Ovary (tissue), 9 donors: Measurements from ENCODE around the gene STK11IP. TPM values are rescaled to one million over a fixed set of nuclear protein-coding genes. Genes with fewer than 3 reads are reported as not detected.

Experiments
- DNase-seq, 5 donors: peaks; one replicate each; pipeline ENCODE4 v3.0.0-alpha.2; 2019 to 2020
- H3K27ac ChIP-seq, 2 donors: fragments of 200-600 bp; one replicate each; pipeline versions ENCODE4 v1.5.1 to v1.8.0; 2019 to 2022
- H3K27me3 ChIP-seq: fragments of 200-600 bp; one replicate; pipeline ENCODE4 v1.8.0; 2022
- H3K36me3 ChIP-seq: fragments of 200-600 bp; sonication (generic); one replicate; pipeline ENCODE4 v1.5.1; 2019
- H3K4me1 ChIP-seq: one replicate; pipeline ENCODE4 v1.8.1; 2013; ENCODE audit warnings: mild to moderate bottlenecking, moderate library complexity; ENCODE audit not compliant: insufficient read depth
- H3K4me3 ChIP-seq: fragments of 200-600 bp; sonication (generic); one replicate; pipeline ENCODE4 v1.5.1; 2017
- H3K9me3 ChIP-seq, 2 donors: fragments of 200-600 bp in 1 of 2; sonication (generic) in 1 of 2; one replicate each; pipeline versions ENCODE4 v1.5.1 to v1.8.1; 2013 to 2019; ENCODE audit warnings: mild to moderate bottlenecking in 1 of 2, moderate library complexity in 1 of 2
- EP300 ChIP-seq: sonication (generic); formaldehyde crosslinking; IDR thresholded peaks from one replicate; pipeline ENCODE4 v1.6.1; 2017; ENCODE audit warnings: antibody characterized with exemption
- POLR2A ChIP-seq: fragments of 450-650 bp; IDR thresholded peaks from one replicate; pipeline ENCODE4 v1.6.1; 2017; ENCODE audit warnings: antibody characterized with exemption, mild to moderate bottlenecking, moderate library complexity
- WGBS, 3 donors: extraction: QIAGEN DNeasy Blood & Tissue Kit in 1 of 3; methylation state at CpG; one replicate each; pipeline versions ENCODE4 v1.1.5 to v1.1.7; 2013 to 2017; 5-methylcytosine and 5-hydroxymethylcytosine counted together
- intact Hi-C, 4 donors: fragments of 100-400 bp; cut with DNase I; formaldehyde crosslinking; loops; one replicate each; pipeline versions ENCODE4 v1.11.0 to v1.15.1; 2022 to 2023
- polyA plus RNA-seq, 2 donors: library from polyadenylated mRNA; stranded (reverse); fragments of 200-250 nt in 1 of 2; fragments of 350-450 nt in 1 of 2; fragmentation: Illumina TruSeq in 1 of 2; extraction: RNeasy Lipid Tissue Mini Kit (QIAGEN cat#74804) in 1 of 2; gene quantifications; one replicate each; pipeline ENCODE4 v1.2.3, GENCODE V29; 2013 to 2014
- total RNA-seq, 7 donors: library from RNA; depleted of rRNA in 2 of 7; stranded (reverse); fragments of >200 nt in 2 of 7; fragmentation: NEBNext Ultra II Directional in 3 of 7; extraction: Animal tissue kit (Norgen Biotek cat#: 25700) in 3 of 7; gene quantifications; one replicate each; pipeline versions ENCODE4 v1.1.0 to v1.2.4, GENCODE V29; 2016 to 2023
- TF ChIP-seq, protein P1 (sequence below), 3 donors: fragments of 450-650 bp in 2 of 3; fragments of 200-600 bp in 1 of 3; IDR thresholded peaks; one replicate each; pipeline versions ENCODE4 v1.5.1 to v1.8.0; 2016 to 2022; ENCODE audit warnings: antibody characterized with exemption in 3 of 3, mild to moderate bottlenecking in 1 of 3
- donor health status: DM: no; HTN: no; CAD: no; lungs with moderate emphysema.
- donor health status: DM: no; HTN: no; CAD: no.
- donor health status: Bipolar disorder and iron deficiency.
- donor health status: DM: yes; HTN: yes; CAD: no.
- donor health status: DM: no; HTN: no; CAD: no.
- donor health status: DM: yes; HTN: yes; CAD: no.

The STK11IP gene
- total and polyA plus RNA-seq, 9 donors, result 9.2 to 73.7 (median 43.8) TPM

DNA sequence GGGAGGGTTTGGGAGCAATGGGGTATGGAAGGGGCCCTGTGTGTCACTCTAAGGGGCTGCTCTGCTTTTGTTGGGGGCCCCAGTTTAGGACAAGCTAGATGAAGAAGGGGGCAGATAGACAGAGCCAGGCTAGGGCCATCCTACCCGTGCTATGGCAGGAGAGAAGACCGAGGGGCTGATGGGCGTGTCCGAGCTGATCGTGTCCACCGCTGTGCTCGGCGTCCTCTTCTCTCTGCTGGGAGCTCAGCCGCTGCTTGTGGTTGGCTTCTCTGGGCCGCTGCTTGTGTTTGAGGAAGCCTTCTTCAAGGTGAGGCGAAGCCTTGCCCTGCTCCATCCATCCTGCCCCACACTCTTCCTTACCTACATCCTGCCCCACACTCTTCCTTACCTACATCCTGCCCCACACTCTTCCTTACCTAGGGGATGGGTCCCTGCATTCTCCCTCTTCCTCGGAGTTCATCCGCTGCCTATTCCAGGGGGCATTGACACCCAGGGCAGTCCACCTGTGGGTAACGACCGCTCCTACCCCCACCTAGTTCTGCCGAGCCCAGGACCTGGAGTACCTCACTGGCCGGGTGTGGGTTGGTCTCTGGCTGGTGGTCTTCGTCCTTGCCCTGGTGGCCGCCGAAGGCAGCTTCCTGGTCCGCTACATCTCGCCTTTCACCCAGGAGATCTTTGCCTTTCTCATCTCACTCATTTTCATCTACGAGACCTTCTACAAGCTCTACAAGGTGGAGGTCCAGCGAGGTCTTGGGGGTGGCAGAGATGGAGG is 38.7 kb downstream of the STK11IP start:
- DNase-seq, result peak in 2 of 5 donors; percentile 9 to 13
- no peaks in the 10 kb centered on the region for H3K36me3 ChIP-seq

DNA sequence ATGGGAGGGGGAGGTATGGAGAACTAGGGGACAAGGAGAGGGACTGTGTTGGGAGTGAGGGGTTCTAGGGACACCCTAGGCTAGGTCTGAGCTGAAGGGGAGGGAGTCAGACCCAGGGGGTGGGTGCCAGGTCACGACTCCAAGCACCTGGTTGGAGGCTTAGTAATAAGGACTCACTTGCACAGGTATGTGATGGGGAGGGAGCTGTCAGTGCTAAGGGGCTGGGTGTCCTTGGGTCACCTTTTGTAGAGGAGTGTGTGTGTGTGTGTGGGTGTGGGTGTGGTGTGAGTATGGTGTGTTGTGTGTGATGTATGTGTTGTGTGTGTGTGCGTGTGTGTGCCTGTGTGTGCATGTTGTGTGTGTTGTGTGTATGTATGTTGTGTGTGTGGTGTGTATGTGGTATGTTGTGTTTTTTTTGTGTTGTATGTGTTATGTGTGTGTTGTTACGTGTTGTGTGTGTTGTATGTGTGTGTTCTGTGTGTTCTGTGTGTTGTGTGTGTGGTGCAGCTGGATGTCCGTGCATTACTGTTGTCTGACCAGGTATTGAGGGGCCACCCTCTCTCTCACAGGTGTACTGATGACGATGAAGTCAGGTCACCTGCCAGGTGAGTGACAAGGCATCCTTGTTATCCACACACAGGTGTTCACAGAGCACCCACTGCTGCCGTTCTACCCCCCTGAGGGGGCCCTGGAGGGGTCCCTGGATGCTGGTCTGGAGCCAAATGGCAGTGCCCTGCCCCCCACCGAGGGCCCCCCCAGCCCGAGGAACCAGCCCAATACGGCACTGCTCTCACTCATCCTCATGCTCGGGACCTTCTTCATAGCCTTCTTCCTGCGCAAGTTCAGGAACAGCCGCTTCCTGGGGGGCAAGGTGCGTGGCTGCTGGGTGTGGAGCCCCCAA is 39.5 kb downstream of the STK11IP start:
- Histone ChIP-seq H3K4me3 (no peak overlapping the region), H3K9me3 (no peaks in the 10 kb centered on the region), H3K4me1 (peaks cover 5% of the 10 kb centered on the region), H3K27me3 (no peaks in the 10 kb centered on the region), H3K36me3 (no peaks in the 10 kb centered on the region), H3K27ac (no peak overlapping the region)
- intact Hi-C loops, result loop anchor here in 1 of 4 donors (5.0 kb wide), 1 partner anchor 80 kb away; no protein-coding TSS in a partner anchor
- DNase-seq, result peak in 2 of 5 donors; percentile 11 to 19
- 76 to 81% (median 80%) methylated on average over 13 of the region's 13 CpGs for WGBS, 3 donors
- TF ChIP-seq, protein P1, sequence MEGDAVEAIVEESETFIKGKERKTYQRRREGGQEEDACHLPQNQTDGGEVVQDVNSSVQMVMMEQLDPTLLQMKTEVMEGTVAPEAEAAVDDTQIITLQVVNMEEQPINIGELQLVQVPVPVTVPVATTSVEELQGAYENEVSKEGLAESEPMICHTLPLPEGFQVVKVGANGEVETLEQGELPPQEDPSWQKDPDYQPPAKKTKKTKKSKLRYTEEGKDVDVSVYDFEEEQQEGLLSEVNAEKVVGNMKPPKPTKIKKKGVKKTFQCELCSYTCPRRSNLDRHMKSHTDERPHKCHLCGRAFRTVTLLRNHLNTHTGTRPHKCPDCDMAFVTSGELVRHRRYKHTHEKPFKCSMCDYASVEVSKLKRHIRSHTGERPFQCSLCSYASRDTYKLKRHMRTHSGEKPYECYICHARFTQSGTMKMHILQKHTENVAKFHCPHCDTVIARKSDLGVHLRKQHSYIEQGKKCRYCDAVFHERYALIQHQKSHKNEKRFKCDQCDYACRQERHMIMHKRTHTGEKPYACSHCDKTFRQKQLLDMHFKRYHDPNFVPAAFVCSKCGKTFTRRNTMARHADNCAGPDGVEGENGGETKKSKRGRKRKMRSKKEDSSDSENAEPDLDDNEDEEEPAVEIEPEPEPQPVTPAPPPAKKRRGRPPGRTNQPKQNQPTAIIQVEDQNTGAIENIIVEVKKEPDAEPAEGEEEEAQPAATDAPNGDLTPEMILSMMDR (IDR thresholded peaks at IDR 0.05), result no peak
- TF ChIP-seq EP300 (no peak), POLR2A (no peak)

More for the DNA sequence above, 38.7 kb downstream of the STK11IP start:
- intact Hi-C loops, result loop anchor here in 1 of 4 donors (5.0 kb wide), 1 partner anchor 79 kb away; no protein-coding TSS in a partner anchor
- TF ChIP-seq, protein P1 (IDR thresholded peaks at IDR 0.05), result no peak
- TF ChIP-seq EP300 (no peak), POLR2A (no peak)
- H3K4me1 ChIP-seq, result no peaks in the 10 kb centered on the region
- H3K4me3 ChIP-seq, result no peak overlapping the region
- H3K27me3 ChIP-seq, result no peaks in the 10 kb centered on the region
- WGBS, 3 donors, result 88 to 91% (median 90%) methylated on average over 24 of the region's 24 CpGs
- no peaks in the 10 kb centered on the region for H3K9me3 ChIP-seq
- no peak overlapping the region for H3K27ac ChIP-seq

DNA sequence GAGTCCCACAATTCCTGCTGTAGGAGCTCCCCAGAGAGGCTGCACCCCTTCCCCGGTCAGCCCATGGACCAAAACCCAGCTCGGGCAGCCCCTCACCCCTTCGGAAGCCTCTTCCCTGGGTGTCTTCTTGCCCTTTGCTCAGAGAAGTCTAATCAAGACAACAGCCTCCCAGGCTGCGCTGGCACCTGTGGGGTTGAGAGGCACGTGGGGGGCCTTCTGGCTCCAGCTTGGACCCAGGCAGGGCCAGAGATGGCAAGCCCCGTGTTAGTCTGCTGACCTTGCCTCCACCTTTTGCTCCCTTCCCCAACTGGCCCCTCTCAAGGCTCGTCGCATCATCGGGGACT is 40.2 kb downstream of the STK11IP start:
- WGBS, 3 donors, result 76 to 79% (median 78%) methylated on average over 9 of the region's 9 CpGs
- TF ChIP-seq EP300, result no peak
- TF ChIP-seq POLR2A, result no peak
- TF ChIP-seq, protein P1 (IDR thresholded peaks at IDR 0.05), result no peak
- Histone ChIP-seq H3K4me1 (peaks cover 5% of the 10 kb centered on the region), H3K9me3 (no peaks in the 10 kb centered on the region), H3K36me3 (no peaks in the 10 kb centered on the region), H3K27me3 (no peaks in the 10 kb centered on the region), H3K27ac (no peak overlapping the region), H3K4me3 (no peak overlapping the region)
- intact Hi-C loops, result loop anchor here in 1 of 4 donors (5.0 kb wide), 1 partner anchor 81 kb away; no protein-coding TSS in a partner anchor
- DNase-seq, result peak in 2 of 5 donors; percentile 18 to 22

DNA sequence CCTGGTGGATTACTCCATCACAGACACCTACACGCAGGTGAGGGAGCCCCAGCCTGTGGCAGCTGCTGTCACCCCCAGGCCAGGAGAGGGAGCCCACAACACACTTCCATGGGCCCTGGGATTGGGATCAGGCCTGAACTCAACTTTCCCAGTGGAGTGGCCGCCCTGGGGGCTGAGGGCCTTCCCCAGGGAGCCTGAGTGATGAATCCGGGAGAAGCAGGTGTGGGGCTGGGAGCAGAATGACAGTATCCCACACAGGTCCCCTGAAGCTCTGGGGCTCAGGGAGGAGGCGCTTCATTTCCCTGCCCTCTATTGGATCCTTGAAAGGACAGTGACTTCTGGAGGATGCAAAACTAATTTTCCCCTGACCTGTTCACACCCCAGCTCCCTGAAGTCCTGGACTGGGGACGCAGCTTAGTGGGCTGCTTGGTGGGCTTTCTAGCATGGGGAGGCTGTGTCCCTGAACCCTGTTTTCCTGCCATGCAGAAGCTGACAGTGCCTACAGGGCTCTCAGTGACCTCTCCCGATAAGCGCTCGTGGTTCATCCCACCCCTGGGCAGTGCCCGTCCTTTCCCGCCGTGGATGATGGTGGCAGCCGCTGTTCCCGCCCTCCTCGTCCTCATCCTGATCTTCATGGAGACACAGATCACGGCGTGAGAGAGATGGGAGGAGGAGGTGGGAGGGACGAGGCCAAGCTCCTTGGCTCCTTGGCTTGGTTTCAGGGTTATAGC is 40.7 kb downstream of the STK11IP start:
- DNase-seq, result peak in 4 of 5 donors; percentile 20 to 38 (median 28)
- TF ChIP-seq POLR2A (no peak), EP300 (no peak)
- TF ChIP-seq, protein P1 (IDR thresholded peaks at IDR 0.05), result no peak
- Histone ChIP-seq H3K4me1 (peaks cover 9% of the 10 kb centered on the region), H3K27ac (no peak overlapping the region), H3K9me3 (no peaks in the 10 kb centered on the region), H3K4me3 (no peak overlapping the region), H3K27me3 (no peaks in the 10 kb centered on the region), H3K36me3 (no peaks in the 10 kb centered on the region)
- intact Hi-C loops, result loop anchor here in 1 of 4 donors (5.0 kb wide), 1 partner anchor 81 kb away; no protein-coding TSS in a partner anchor
- 77 to 89% (median 81%) methylated on average over 17 of the region's 17 CpGs for WGBS, 3 donors
